SU-DHL-6 (cell line): ENCODE data around the gene TBX5.

Source experiments
- H2AFZ ChIP-seq: fragments of 200-600 bp; sonication (generic); 2 replicates; pipeline ENCODE4 v1.6.1; 2014; ENCODE audit warnings: low read depth, mild to moderate bottlenecking, moderate library complexity, mixed read lengths, antibody characterized with exemption, low read length; ENCODE audit not compliant: severe bottlenecking
- H3F3A ChIP-seq: fragments of 200-600 bp; shearing (Covaris generic); 2 replicates; pipeline ENCODE4 v1.6.0; 2016; ENCODE audit warnings: antibody characterized with exemption, mild to moderate bottlenecking; ENCODE audit not compliant: insufficient read depth
- H3K27ac ChIP-seq: fragments of 200-600 bp; sonication (generic); 2 replicates; pipeline ENCODE4 v1.5.1; 2016; ENCODE audit warnings: low read depth, mild to moderate bottlenecking, low read length, moderate library complexity, mixed read lengths
- H3K27me3 ChIP-seq: fragments of 200-600 bp; sonication (generic), shearing (Covaris generic); 2 replicates; pipeline ENCODE4 v1.6.0; 2014; ENCODE audit warnings: mild to moderate bottlenecking, low read length
- H3K36me3 ChIP-seq: fragments of 200-600 bp; sonication (generic); 2 replicates; pipeline ENCODE4 v1.6.1; 2014; ENCODE audit warnings: mild to moderate bottlenecking, low read length, mixed read lengths
- H3K4me2 ChIP-seq: fragments of 300-600, 200-600 bp; shearing (Covaris generic), sonication (generic); 2 replicates; pipeline ENCODE4 v1.6.0; 2014; ENCODE audit warnings: low read length, low read depth, mild to moderate bottlenecking; ENCODE audit not compliant: poor library complexity, severe bottlenecking
- H3K4me3 ChIP-seq: fragments of 200-600 bp; sonication (generic); 2 replicates; pipeline ENCODE4 v1.5.1; 2014; ENCODE audit warnings: antibody characterized with exemption, low read length, mild to moderate bottlenecking, mixed read lengths; ENCODE audit not compliant: insufficient read depth, poor library complexity, severe bottlenecking
- H3K79me2 ChIP-seq: fragments of 200-600 bp; sonication (generic); 2 replicates; pipeline ENCODE4 v1.6.1; 2014; ENCODE audit warnings: mild to moderate bottlenecking, low read length, moderate library complexity; ENCODE audit not compliant: insufficient read depth
- H3K9ac ChIP-seq: fragments of 200-600 bp; sonication (generic); 2 replicates; pipeline ENCODE4 v1.7.0; 2014; ENCODE audit warnings: mild to moderate bottlenecking, low read length
- H3K9me2 ChIP-seq: fragments of 200-600 bp; sonication (generic); replicated peaks from 2 replicates; pipeline ENCODE4 v1.6.1; 2014; ENCODE audit warnings: low read length; ENCODE audit not compliant: insufficient read depth
- H3K9me3 ChIP-seq: fragments of 200-600 bp; sonication (generic); 2 replicates; pipeline ENCODE4 v1.6.1; 2014; ENCODE audit warnings: low read length, mixed read lengths; ENCODE audit not compliant: insufficient read depth
- H4K20me1 ChIP-seq: fragments of 200-600 bp; sonication (generic); 2 replicates; pipeline ENCODE4 v1.6.1; 2014; ENCODE audit warnings: low read depth, mild to moderate bottlenecking, antibody characterized with exemption, low read length, moderate library complexity, mixed read lengths
- CTCF ChIP-seq: fragments of 200-600 bp; sonication (generic); IDR thresholded peaks from one replicate; pipeline ENCODE4 v1.5.1; 2017; ENCODE audit warnings: antibody characterized with exemption, mild to moderate bottlenecking, low read length, moderate library complexity; ENCODE audit not compliant: insufficient read depth, poor library complexity, severe bottlenecking
- EZH2phosphoT487 ChIP-seq: fragments of 200-600 bp; sonication (generic), shearing (Covaris generic); conservative IDR thresholded peaks from 2 replicates; pipeline ENCODE4 v1.6.1; 2018; ENCODE audit warnings: mild to moderate bottlenecking, antibody characterized with exemption, low read length, moderate library complexity, mixed read lengths

TBX5 gene

DNA sequence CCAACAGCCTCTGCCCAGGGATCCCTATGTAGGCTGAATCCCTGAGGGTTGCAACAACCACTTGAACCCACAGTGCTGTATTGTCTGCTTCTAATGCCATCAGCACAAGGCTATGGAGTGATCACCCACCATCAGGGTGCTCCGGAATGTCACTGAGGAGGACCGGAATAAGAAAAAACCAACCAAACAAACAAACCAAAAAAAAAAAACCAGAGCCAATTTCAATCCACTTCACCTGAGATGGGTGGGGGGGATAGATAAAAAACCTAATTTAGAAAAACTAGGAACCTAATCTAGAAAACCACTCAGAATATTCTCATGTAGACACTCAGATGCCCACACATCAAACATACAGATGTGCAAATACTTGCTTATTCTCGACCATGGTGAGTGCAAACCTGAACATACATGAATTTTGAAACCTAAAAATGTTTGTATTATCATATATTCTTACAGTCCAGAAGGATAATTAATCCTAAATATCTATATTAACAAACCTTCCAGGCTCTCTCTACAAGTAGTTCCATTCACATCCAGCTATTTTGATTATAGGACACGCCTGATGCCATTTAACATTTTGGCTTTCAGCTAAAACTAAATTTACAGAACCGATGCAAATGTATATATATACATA lies 3.7 kb downstream of the TBX5 start:
- no peak overlapping the region for H3K4me3 ChIP-seq
- H3K9ac ChIP-seq, result no peak overlapping the region
- no peaks in the 10 kb centered on the region for H4K20me1 ChIP-seq
- H3K79me2 ChIP-seq, result no peaks in the 10 kb centered on the region
- H3K4me2 ChIP-seq, result no peak overlapping the region
- no peaks in the 10 kb centered on the region for H3K36me3 ChIP-seq
- TF ChIP-seq EZH2phosphoT487, result no peak
- no peak for TF ChIP-seq CTCF
- no peaks in the 10 kb centered on the region for H3K27me3 ChIP-seq
- no peaks in the 10 kb centered on the region for H3F3A ChIP-seq
- H3K27ac ChIP-seq, result no peak overlapping the region
- H3K9me3 ChIP-seq, result no peaks in the 10 kb centered on the region
- H3K9me2 ChIP-seq, result no peaks in the 10 kb centered on the region
- no peak overlapping the region for H2AFZ ChIP-seq

- Histone ChIP-seq H2AFZ (no peak overlapping the region), H3K4me2 (no peak overlapping the region), H3K79me2 (no peaks in the 10 kb centered on the region), H3K9ac (no peak overlapping the region), H3K27me3 (no peaks in the 10 kb centered on the region), H3K4me3 (no peak overlapping the region), H3K9me2 (no peaks in the 10 kb centered on the region), H3K9me3 (no peaks in the 10 kb centered on the region), H3K36me3 (no peaks in the 10 kb centered on the region), H3F3A (no peaks in the 10 kb centered on the region), H4K20me1 (no peaks in the 10 kb centered on the region), H3K27ac (no peak overlapping the region)
- no peak for TF ChIP-seq EZH2phosphoT487
- no peak for TF ChIP-seq CTCF
Measured at GRCh38 chr12:114401328-114402083, 4.4 kb downstream of the TBX5 start.

DNA sequence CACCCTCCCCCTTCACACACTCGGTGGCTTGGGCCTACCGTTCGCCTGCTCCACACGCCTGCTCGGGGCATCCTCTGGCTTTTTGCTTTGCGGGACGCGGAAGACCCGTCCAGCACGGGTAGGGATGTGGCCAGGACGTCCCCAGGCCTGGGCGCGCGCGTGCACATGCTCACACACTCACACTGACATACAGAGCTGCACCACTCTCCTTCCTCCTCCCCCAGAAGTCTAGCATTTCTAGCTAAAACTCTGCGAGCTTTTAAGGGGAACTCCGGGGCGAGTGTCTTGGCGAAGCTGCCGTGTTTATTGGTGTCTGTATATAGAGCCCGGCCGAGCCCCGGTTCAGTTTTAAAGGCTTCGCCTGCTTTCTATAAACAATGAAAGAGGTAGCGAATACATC lies 5.0 kb downstream of the TBX5 start:
- H3K27me3 ChIP-seq, result no peaks in the 10 kb centered on the region
- H3K79me2 ChIP-seq, result no peaks in the 10 kb centered on the region
- H4K20me1 ChIP-seq, result no peaks in the 10 kb centered on the region
- TF ChIP-seq EZH2phosphoT487 (no peak), CTCF (no peak)
- no peaks in the 10 kb centered on the region for H3F3A ChIP-seq
- no peaks in the 10 kb centered on the region for H3K9me3 ChIP-seq
- no peak overlapping the region for H3K27ac ChIP-seq
- H3K36me3 ChIP-seq, result no peaks in the 10 kb centered on the region
- H3K9ac ChIP-seq, result no peak overlapping the region
- no peak overlapping the region for H2AFZ ChIP-seq
- H3K9me2 ChIP-seq, result no peaks in the 10 kb centered on the region
- no peak overlapping the region for H3K4me3 ChIP-seq
- no peak overlapping the region for H3K4me2 ChIP-seq
